ENCODE data around the gene DCAF8.

The DCAF8 gene

GRCh38 chr1:160261556-160261892, 825 bp downstream of the DCAF8 start:
- peak; percentile 62 to 63 for ATAC-seq

- no peak for ATAC-seq
These were observed 1.7 kb downstream of the DCAF8 start for GRCh38 chr1:160260406-160261382.

- ATAC-seq: no peak
These were observed 4.1 kb downstream of the DCAF8 start for GRCh38 chr1:160258177-160258798.

GRCh38 chr1:160257411-160258015, 4.8 kb downstream of the DCAF8 start:
- no peak for ATAC-seq

GRCh38 chr1:160256396-160257046, 5.8 kb downstream of the DCAF8 start:
- ATAC-seq: peak; percentile 5 to 31

- ATAC-seq: no peak
These were observed 6.5 kb downstream of the DCAF8 start for GRCh38 chr1:160255781-160256300.

- peak; percentile 88 to 91 for ATAC-seq
These were observed 10.4 kb downstream of the DCAF8 start for GRCh38 chr1:160251687-160252526.

GRCh38 chr1:160251011-160251410, 11.3 kb downstream of the DCAF8 start:
- ATAC-seq: no peak

GRCh38 chr1:160247053-160247452, 15.3 kb downstream of the DCAF8 start:
- ATAC-seq: no peak

- ATAC-seq: no peak
These were observed 16.9 kb downstream of the DCAF8 start for GRCh38 chr1:160245434-160245833.

GRCh38 chr1:160244209-160244608, 18.1 kb downstream of the DCAF8 start:
- ATAC-seq: no peak

GRCh38 chr1:160243767-160244166, 18.6 kb downstream of the DCAF8 start:
- no peak for ATAC-seq

- ATAC-seq: no peak
These were observed 22.6 kb downstream of the DCAF8 start for GRCh38 chr1:160239582-160240299.

- ATAC-seq: no peak
These were observed 23.9 kb downstream of the DCAF8 start for GRCh38 chr1:160238408-160238807.

- no peak for ATAC-seq
These were observed 24.8 kb downstream of the DCAF8 start for GRCh38 chr1:160237558-160237957.

- no peak for ATAC-seq
These were observed 25.5 kb downstream of the DCAF8 start for GRCh38 chr1:160236806-160237205.

- ATAC-seq: no peak
These were observed 29.4 kb downstream of the DCAF8 start for GRCh38 chr1:160232911-160233310.

GRCh38 chr1:160228431-160228830, 33.9 kb downstream of the DCAF8 start:
- no peak for ATAC-seq

- ATAC-seq: no peak
These were observed 34.8 kb downstream of the DCAF8 start for GRCh38 chr1:160227561-160227960.

GRCh38 chr1:160227034-160227433, 35.3 kb downstream of the DCAF8 start:
- no peak for ATAC-seq

- ATAC-seq: no peak
These were observed 35.7 kb downstream of the DCAF8 start for GRCh38 chr1:160226623-160227022.
